ENCODE results near the gene DUOXA2.

DNA sequence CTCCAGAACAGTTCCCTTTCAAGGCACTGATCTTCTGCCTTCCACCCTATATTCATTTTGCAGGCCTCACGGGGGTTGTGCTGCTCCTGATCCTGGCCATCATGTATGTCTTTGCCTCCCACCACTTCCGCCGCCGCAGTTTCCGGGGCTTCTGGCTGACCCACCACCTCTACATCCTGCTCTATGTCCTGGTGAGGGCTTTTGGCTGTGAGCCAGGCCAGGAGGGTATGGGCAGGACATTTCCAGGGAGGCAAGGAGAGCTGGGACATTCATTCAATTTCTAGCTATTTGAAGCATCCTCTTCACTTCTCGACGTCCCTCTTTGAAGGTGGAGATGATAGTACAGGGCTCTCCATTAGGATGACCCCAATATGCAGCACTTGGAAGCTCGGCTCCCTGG is 41.6 kb downstream of the DUOXA2 start:
- TF ChIP-seq, protein P1, sequence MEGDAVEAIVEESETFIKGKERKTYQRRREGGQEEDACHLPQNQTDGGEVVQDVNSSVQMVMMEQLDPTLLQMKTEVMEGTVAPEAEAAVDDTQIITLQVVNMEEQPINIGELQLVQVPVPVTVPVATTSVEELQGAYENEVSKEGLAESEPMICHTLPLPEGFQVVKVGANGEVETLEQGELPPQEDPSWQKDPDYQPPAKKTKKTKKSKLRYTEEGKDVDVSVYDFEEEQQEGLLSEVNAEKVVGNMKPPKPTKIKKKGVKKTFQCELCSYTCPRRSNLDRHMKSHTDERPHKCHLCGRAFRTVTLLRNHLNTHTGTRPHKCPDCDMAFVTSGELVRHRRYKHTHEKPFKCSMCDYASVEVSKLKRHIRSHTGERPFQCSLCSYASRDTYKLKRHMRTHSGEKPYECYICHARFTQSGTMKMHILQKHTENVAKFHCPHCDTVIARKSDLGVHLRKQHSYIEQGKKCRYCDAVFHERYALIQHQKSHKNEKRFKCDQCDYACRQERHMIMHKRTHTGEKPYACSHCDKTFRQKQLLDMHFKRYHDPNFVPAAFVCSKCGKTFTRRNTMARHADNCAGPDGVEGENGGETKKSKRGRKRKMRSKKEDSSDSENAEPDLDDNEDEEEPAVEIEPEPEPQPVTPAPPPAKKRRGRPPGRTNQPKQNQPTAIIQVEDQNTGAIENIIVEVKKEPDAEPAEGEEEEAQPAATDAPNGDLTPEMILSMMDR (IDR thresholded peaks at IDR 0.05; ENCODE audit: insufficient read depth, low read length, poor library complexity, severe bottlenecking), result no peak
- no peak for TF ChIP-seq EZH2phosphoT487 (conservative IDR thresholded peaks at IDR 0.05; ENCODE audit: low read length)

Measured in SU-DHL-6 (cell line).